Fibroblast of lung (primary cell): Measurements from ENCODE around the gene SPECC1L. TPM values are rescaled to one million over a fixed set of nuclear protein-coding genes. Genes with fewer than 3 reads are reported as not detected.
A peak's percentile ranks its signal among the peaks of the same experiment; 100 is the strongest.
"Not testable (repeated sequence)": the region's sequence is repeated elsewhere in the genome, so short reads cannot be mapped to it uniquely, and the experiment has no call there.

ENCODE experiments used
- DNase-seq, 2 donors: peaks; one replicate each; pipeline versions ENCODE4 v3.0.0 to v3.0.0-alpha.2; 2010; ENCODE audit warnings: low read depth in 2 of 2
- H2AFZ ChIP-seq: 2 replicates; pipeline ENCODE4 v1.5.1; 2012; ENCODE audit warnings: low read length, control low read depth, inconsistent platforms
- H3K27ac ChIP-seq: 2 replicates; pipeline ENCODE4 v1.5.1; 2011; ENCODE audit warnings: low read length, control low read depth; ENCODE audit not compliant: insufficient read depth
- H3K27me3 ChIP-seq: 2 replicates; pipeline ENCODE4 v1.5.1; 2011; ENCODE audit warnings: mild to moderate bottlenecking, low read length; ENCODE audit not compliant: control insufficient read depth, insufficient read depth
- H3K36me3 ChIP-seq: 2 replicates; pipeline ENCODE4 v1.5.1; 2011; ENCODE audit warnings: low read length; ENCODE audit not compliant: control insufficient read depth, insufficient read depth
- H3K4me1 ChIP-seq: 2 replicates; pipeline ENCODE4 v1.5.1; 2011; ENCODE audit warnings: low read length; ENCODE audit not compliant: control insufficient read depth, insufficient read depth; ENCODE audit errors: extremely low read depth
- H3K4me2 ChIP-seq: 2 replicates; pipeline ENCODE4 v1.5.1; 2011; ENCODE audit warnings: low read length, control low read depth; ENCODE audit not compliant: insufficient read depth; ENCODE audit errors: extremely low read depth
- H3K4me3 ChIP-seq, 4 experiments: fragments of 200-600 bp in 1 of 4; sonication (generic) in 1 of 4; replicated peaks in 1 of 4; 2 replicates each; pipeline ENCODE4 v1.5.1; 2011 to 2016; ENCODE audit warnings: low read length in 4 of 4, low read depth in 3 of 4, mild to moderate bottlenecking in 3 of 4, control low read depth in 2 of 4, inconsistent platforms in 1 of 4, mixed read lengths in 1 of 4; ENCODE audit not compliant: insufficient read depth in 1 of 4; ENCODE audit errors: control extremely low read depth in 1 of 4
- H3K79me2 ChIP-seq: 2 replicates; pipeline ENCODE4 v1.5.1; 2012; ENCODE audit warnings: mild to moderate bottlenecking, low read length, inconsistent platforms; ENCODE audit not compliant: control insufficient read depth, insufficient read depth
- H3K9ac ChIP-seq: 2 replicates; pipeline ENCODE4 v1.5.1; 2011; ENCODE audit warnings: mild to moderate bottlenecking, low read length, control low read depth; ENCODE audit not compliant: insufficient read depth
- H3K9me3 ChIP-seq: 2 replicates; pipeline ENCODE4 v1.5.1; 2012; ENCODE audit warnings: low read depth, low read length; ENCODE audit not compliant: control insufficient read depth, insufficient read depth
- H4K20me1 ChIP-seq: 2 replicates; pipeline ENCODE4 v1.5.1; 2011; ENCODE audit warnings: low read length; ENCODE audit not compliant: control insufficient read depth, insufficient read depth; ENCODE audit errors: extremely low read depth
- CTCF ChIP-seq, 2 donors: IDR thresholded peaks in 1 of 2; conservative IDR thresholded peaks in 1 of 2; 1 replicate in 1 of 2; 2 replicates in 1 of 2; pipeline ENCODE4 v1.5.1; 2011 to 2012; ENCODE audit warnings: low read length in 2 of 2, control low read depth in 1 of 2, inconsistent platforms in 1 of 2, low read depth in 1 of 2, mild to moderate bottlenecking in 1 of 2
- EZH2 ChIP-seq: IDR thresholded peaks from 2 replicates; pipeline ENCODE4 v1.5.1; 2012; ENCODE audit warnings: low read length, control low read depth, mild to moderate bottlenecking; ENCODE audit errors: missing control alignments
- polyA plus RNA-seq, 2 donors: library from polyadenylated mRNA; depleted of rRNA in 1 of 2; stranded (reverse) in 1 of 2; unstranded in 1 of 2; fragments of >200 nt; gene quantifications; 2 replicates each; pipeline ENCODE4 v1.2.1, GENCODE V29; 2011 to 2012; ENCODE audit warnings: missing spikeins in 1 of 2
- total RNA-seq: library from RNA; depleted of rRNA; stranded (reverse); fragments of >200 nt; gene quantifications from 2 replicates; pipeline ENCODE4 v1.2.1, GENCODE V29; 2014

Gene SPECC1L
- total and polyA plus RNA-seq, 2 donors (not counting 1 experiment from before 2014, with no cell fraction given), result 40.3 to 46.2 TPM

GRCh38 chr22:24245584-24246561, 24.8 kb upstream of the SPECC1L start:
- not testable (repeated sequence) for H3K4me3 ChIP-seq, H3K4me2 ChIP-seq, H3K27me3 ChIP-seq, H3K79me2 ChIP-seq, H3K36me3 ChIP-seq, H4K20me1 ChIP-seq, H3K9me3 ChIP-seq, H2AFZ ChIP-seq
- Histone ChIP-seq H3K9ac (peak overlapping the region; percentile 16), H3K4me1 (peaks cover 26% of the 10 kb centered on the region), H3K27ac (peak overlapping the region; percentile 72)
- peak; percentile 72 to 80 for DNase-seq

GRCh38 chr22:24247011-24247507, 23.6 kb upstream of the SPECC1L start:
- DNase-seq, result peak in 1 of 2 donors; percentile 16
- H3K4me1 ChIP-seq, result peaks cover 26% of the 10 kb centered on the region
- peak overlapping the region; percentile 66 for H3K9ac ChIP-seq

GRCh38 chr22:24247564-24248344, 22.9 kb upstream of the SPECC1L start:
- H3K4me2 ChIP-seq, result peak overlapping the region; percentile 13
- peak overlapping the region in 1 of 4 experiments; percentile 22 for H3K4me3 ChIP-seq
- peak overlapping the region; percentile 82 for H3K27ac ChIP-seq
- no peaks in the 10 kb centered on the region for H3K9me3 ChIP-seq
- no peaks in the 10 kb centered on the region for H3K79me2 ChIP-seq
- no peak overlapping the region for H3K9ac ChIP-seq
- peaks cover 24% of the 10 kb centered on the region for H3K4me1 ChIP-seq
- DNase-seq, result peak; percentile 93 to 98
- peak; percentile 74 to 84 for TF ChIP-seq CTCF (conservative IDR thresholded peaks at IDR 0.05 in 1 of 2, IDR thresholded peaks at IDR 0.05 in 1 of 2; ENCODE audit: low read depth in 1 of 2, low read length in 2 of 2)
- TF ChIP-seq EZH2, result no peak
- H2AFZ ChIP-seq, result peak overlapping the region; percentile 46
- H3K36me3 ChIP-seq, result no peaks in the 10 kb centered on the region
- no peaks in the 10 kb centered on the region for H3K27me3 ChIP-seq
- H4K20me1 ChIP-seq, result no peaks in the 10 kb centered on the region

More at GRCh38 chr22:24247011-24247507, 23.6 kb upstream of the SPECC1L start:
- H3K4me3 ChIP-seq, result no peak overlapping the region
- TF ChIP-seq CTCF (conservative IDR thresholded peaks at IDR 0.05 in 1 of 2, IDR thresholded peaks at IDR 0.05 in 1 of 2; ENCODE audit: low read depth in 1 of 2, low read length in 2 of 2) (no peak), EZH2 (no peak)
- no peaks in the 10 kb centered on the region for H3K27me3 ChIP-seq
- no peaks in the 10 kb centered on the region for H3K79me2 ChIP-seq
- H2AFZ ChIP-seq, result no peak overlapping the region
- no peaks in the 10 kb centered on the region for H3K9me3 ChIP-seq
- H3K27ac ChIP-seq, result peak overlapping the region; percentile 82
- H4K20me1 ChIP-seq, result no peaks in the 10 kb centered on the region
- no peaks in the 10 kb centered on the region for H3K36me3 ChIP-seq
- peak overlapping the region; percentile 58 for H3K4me2 ChIP-seq

GRCh38 chr22:24248611-24249010, 22.0 kb upstream of the SPECC1L start:
- H3K4me1 ChIP-seq, result peaks cover 17% of the 10 kb centered on the region
- H3K4me3 ChIP-seq, result not testable (repeated sequence)

GRCh38 chr22:24249413-24249812, 21.2 kb upstream of the SPECC1L start:
- not testable (repeated sequence) for H3K4me2 ChIP-seq, H3K27ac ChIP-seq, H3K27me3 ChIP-seq, H3K4me3 ChIP-seq, H4K20me1 ChIP-seq, H3K9me3 ChIP-seq, H3K36me3 ChIP-seq, H2AFZ ChIP-seq, DNase-seq, H3K9ac ChIP-seq, H3K79me2 ChIP-seq
- H3K4me1 ChIP-seq, result peaks cover 14% of the 10 kb centered on the region

More at GRCh38 chr22:24248611-24249010, 22.0 kb upstream of the SPECC1L start:
- H3K4me2 ChIP-seq, DNase-seq, H3K27ac ChIP-seq, H3K36me3 ChIP-seq, H3K9me3 ChIP-seq, H4K20me1 ChIP-seq, H2AFZ ChIP-seq, H3K9ac ChIP-seq, H3K79me2 ChIP-seq, H3K27me3 ChIP-seq: not testable (repeated sequence)
